ENCODE data around the gene ETFA. TPM values are rescaled to one million over a fixed set of nuclear protein-coding genes. Genes with fewer than 3 reads are reported as not detected.

Gene ETFA
- total and polyA plus RNA-seq, 4 experiments from 2014 or later = 47.7 to 106 (median 76.5) TPM

DNA sequence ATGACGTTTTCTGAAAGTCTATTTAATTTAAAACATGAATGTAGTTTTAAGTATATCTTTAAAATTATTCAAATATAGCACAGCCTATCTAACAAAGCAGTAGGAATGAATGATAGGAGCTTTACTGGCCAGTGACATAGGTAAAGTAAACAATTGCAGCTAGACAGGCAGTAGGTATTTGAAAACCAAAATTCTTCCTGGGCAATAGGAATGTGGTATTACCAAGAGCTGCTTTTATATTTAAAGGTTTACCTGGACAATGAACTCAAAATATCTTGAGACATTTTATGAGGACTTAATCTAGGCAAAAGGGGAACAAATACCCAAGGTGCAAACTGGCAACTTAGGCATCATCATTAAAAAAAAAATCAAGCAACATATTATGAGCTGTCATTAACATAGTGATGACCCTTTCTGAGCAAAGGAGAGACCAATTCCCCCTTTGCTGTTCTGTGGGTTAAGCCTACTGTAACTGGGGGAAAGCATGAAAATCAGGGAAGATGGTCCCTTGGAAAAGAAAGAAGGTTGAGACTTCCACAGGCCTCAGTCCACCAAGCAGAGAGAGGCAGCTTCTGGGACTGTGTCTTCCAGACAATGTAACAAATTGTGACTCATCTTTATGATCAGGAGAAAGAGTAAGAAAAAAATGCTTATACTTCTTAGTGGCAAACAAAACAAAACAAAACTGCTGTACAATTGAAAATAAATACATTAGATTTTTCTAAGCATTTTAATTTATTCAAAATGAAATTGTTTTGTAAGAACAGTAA is 38.2 kb upstream of the ETFA start:
- H3K36me3 ChIP-seq (ENCODE audit: insufficient read depth, low read length) = no peaks in the 10 kb centered on the region
- Mint-ChIP-seq H3K27me3 (peaks cover 19 to 23% of the 10 kb centered on the region in 2 donors), H3K4me3 (no peak overlapping the region), H3K27ac (peak overlapping the region in 1 of 7 donors; percentile 20), H3K9me3 (peaks cover 0 to 8% (median 0%) of the 10 kb centered on the region in 8 donors), H3K36me3 (peaks cover 7 to 32% of the 10 kb centered on the region in 2 donors), H3K4me1 (peaks cover 6 to 16% (median 7%) of the 10 kb centered on the region in 4 donors)
- H3K4me1 ChIP-seq (ENCODE audit: insufficient read depth, low read length) = peaks cover 16% of the 10 kb centered on the region
- intact Hi-C loops (cut with micrococcal nuclease) = no loop called here
- CTCF ChIA-PET (ENCODE audit: partially characterized antibody) = no interaction called here
- DNase-seq = no peak
- no peak overlapping the region for H3K27ac ChIP-seq (ENCODE audit: low read depth, low read length)
- no peaks in the 10 kb centered on the region for H3K9me3 ChIP-seq (ENCODE audit: control insufficient read depth in 1 of 2, low read length in 2 of 2)
- no peak overlapping the region for H3K4me3 ChIP-seq (ENCODE audit: low read length in 2 of 2)
- POLR2A ChIA-PET (ENCODE audit: partially characterized antibody) = interaction anchor here (0.9 kb wide), 1 partner anchor 14 kb away, joined by 3 read pairs; no protein-coding TSS in a partner anchor
- H3K27me3 ChIP-seq (ENCODE audit: insufficient read depth, low read length) = peaks cover 33% of the 10 kb centered on the region

DNA sequence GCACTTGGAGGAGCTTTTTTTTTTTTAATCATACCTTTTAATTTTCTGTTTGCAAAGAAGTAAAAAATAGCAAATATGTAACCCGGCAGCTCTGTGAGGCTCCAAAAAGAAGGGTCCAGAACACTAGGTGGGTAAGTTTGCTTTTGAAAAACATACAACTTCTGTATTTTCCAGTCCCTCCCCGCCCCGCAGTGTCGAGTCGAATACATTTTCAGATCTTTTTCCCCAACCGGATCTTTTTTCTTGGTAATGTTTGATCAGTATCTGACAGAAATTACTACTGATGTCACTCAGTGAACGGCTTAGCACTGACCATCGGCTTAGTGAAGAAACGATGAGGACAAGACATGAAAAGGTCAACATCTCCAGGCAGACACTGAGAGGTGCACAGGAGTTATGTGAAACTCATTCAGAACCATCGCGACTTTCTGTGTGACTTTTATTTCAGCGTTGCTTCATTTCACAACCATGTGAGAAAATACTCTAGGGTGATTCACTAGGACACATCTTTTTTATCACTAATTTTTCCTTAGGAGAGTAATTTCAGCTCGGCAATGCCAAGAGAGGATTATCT is 36.3 kb upstream of the ETFA start:
- Mint-ChIP-seq H3K27me3 (peaks cover 32 to 36% of the 10 kb centered on the region in 2 donors), H3K27ac (no peak overlapping the region), H3K4me3 (peak overlapping the region in 2 of 8 donors; percentile 15 to 27), H3K9me3 (peaks cover 0 to 8% (median 3%) of the 10 kb centered on the region in 8 donors), H3K36me3 (peaks cover 7 to 32% of the 10 kb centered on the region in 2 donors), H3K4me1 (peaks cover 7 to 24% (median 10%) of the 10 kb centered on the region in 4 donors)
- Histone ChIP-seq H3K36me3 (ENCODE audit: insufficient read depth, low read length) (no peaks in the 10 kb centered on the region), H3K4me3 (ENCODE audit: low read length in 2 of 2) (no peak overlapping the region), H3K9me3 (ENCODE audit: control insufficient read depth in 1 of 2, low read length in 2 of 2) (no peaks in the 10 kb centered on the region), H3K4me1 (ENCODE audit: insufficient read depth, low read length) (peaks cover 25% of the 10 kb centered on the region), H3K27ac (ENCODE audit: low read depth, low read length) (no peak overlapping the region), H3K27me3 (ENCODE audit: insufficient read depth, low read length) (peaks cover 46% of the 10 kb centered on the region)
- POLR2A ChIA-PET (ENCODE audit: partially characterized antibody) = no interaction called here
- no peak for DNase-seq
- CTCF ChIA-PET (ENCODE audit: partially characterized antibody) = interaction anchor here (1.8 kb wide), 1 partner anchor 13 kb away, joined by 7 read pairs; no protein-coding TSS in a partner anchor
- intact Hi-C loops (cut with micrococcal nuclease) = no loop called here

DNA sequence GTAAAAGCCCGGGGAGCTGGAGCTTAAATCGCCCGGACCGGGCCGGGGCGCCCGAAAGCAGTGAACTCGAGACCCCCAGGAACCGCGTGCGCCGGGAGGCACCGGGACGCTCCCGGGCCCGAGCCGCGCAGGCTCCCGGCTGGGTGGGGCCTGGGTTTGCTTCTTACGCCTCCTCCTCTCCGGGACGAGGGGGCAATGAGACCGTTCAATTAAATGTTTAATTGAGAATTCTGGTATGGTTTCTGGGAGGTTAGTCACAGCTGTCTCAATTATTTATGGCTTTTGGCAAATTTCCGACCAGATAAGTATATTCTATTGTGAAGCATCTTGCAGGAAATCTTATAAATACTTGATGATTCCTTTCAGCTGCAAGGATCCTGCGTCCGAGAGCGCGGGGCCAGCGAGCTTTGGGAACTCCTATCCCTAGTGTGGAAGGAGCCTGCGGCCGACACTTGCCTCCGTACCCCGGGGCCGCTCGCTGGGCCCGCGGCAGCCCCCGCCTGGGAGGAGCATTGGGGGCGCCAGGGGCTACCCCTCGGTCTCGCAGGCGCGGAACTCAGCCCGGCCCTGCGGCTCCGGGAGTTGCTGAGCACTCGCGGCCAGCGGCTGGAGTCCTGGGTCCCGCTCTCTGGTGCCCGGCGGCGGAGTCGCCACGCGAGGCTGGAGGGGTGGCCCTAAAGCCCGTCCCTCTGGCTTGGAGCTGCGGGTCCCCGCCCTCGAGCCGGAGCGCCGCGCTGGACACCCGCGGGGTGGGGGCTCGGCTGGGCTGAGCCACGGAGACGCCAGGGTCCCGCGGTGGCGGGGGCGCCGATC is 35.6 kb upstream of the ETFA start:
- Histone ChIP-seq H3K4me1 (ENCODE audit: insufficient read depth, low read length) (peaks cover 32% of the 10 kb centered on the region), H3K27me3 (ENCODE audit: insufficient read depth, low read length) (peaks cover 48% of the 10 kb centered on the region), H3K27ac (ENCODE audit: low read depth, low read length) (no peak overlapping the region), H3K9me3 (ENCODE audit: control insufficient read depth in 1 of 2, low read length in 2 of 2) (no peaks in the 10 kb centered on the region), H3K4me3 (ENCODE audit: low read length in 2 of 2) (peak overlapping the region in 1 of 2 donors; percentile 37), H3K36me3 (ENCODE audit: insufficient read depth, low read length) (no peaks in the 10 kb centered on the region)
- ChIA-PET CTCF (ENCODE audit: partially characterized antibody) (interaction anchor here (1.8 kb wide), 1 partner anchor 13 kb away, joined by 7 read pairs; no protein-coding TSS in a partner anchor), POLR2A (ENCODE audit: partially characterized antibody) (interaction anchor here (0.8 kb wide), 1 partner anchor 10 kb away, joined by 3 read pairs; no protein-coding TSS in a partner anchor)
- Mint-ChIP-seq H3K4me3 (peak overlapping the region in 5 of 8 donors; percentile 41 to 70 (median 61)), H3K36me3 (peaks cover 8 to 29% of the 10 kb centered on the region in 2 donors), H3K4me1 (peaks cover 12 to 29% (median 13%) of the 10 kb centered on the region in 4 donors), H3K27me3 (peaks cover 36 to 40% of the 10 kb centered on the region in 2 donors), H3K9me3 (peaks cover 0 to 8% (median 4%) of the 10 kb centered on the region in 8 donors), H3K27ac (no peak overlapping the region)
- intact Hi-C loops (cut with micrococcal nuclease) = no loop called here
- no peak for DNase-seq

DNA sequence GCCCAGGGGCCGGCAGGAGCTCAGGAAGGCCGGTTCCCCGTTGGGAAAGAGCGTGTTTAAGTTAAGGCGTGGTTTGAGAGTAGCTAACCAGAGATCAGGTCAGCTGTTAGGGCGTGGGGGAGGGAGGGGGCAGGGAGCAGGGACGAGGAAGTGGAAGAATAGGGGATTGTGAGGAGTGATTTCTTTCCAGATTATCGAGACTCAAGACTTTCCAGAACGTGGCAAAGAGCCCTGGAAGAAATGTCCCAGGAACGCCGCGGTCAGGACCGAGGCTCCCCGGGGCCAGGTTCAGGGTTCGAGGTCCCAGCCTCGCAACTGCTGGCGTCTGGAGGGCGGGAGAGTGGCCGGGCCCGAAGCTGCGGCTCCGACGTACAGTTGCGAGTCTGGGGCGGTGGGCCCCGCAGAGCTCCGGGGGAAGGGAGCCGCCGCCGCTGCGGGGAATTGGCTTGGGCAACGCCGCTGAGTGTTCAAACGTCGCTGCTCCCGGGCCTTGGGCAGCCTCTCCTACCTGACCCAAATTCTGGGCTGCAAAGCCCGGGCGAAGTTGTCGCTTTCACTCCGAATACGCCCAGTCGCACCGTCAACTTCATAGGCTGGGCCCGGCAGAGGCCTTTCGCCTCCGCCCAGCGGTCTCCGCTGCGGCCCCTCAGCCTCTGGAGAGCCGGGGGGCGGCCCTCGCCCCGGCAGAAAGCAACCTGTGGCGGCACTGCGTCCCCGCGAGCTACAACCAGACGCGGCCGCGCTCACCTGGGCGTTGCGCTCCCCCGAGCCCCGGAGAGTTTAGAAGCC is 34.8 kb upstream of the ETFA start:
- H3K9me3 ChIP-seq (ENCODE audit: control insufficient read depth in 1 of 2, low read length in 2 of 2) = no peaks in the 10 kb centered on the region
- no peak overlapping the region for H3K27ac Mint-ChIP-seq
- H3K4me1 Mint-ChIP-seq = peaks cover 17 to 37% (median 18%) of the 10 kb centered on the region in 4 donors
- peaks cover 40% of the 10 kb centered on the region for H3K4me1 ChIP-seq (ENCODE audit: insufficient read depth, low read length)
- H3K4me3 Mint-ChIP-seq = peak overlapping the region in 7 of 8 donors; percentile 49 to 86 (median 67)
- peaks cover 48% of the 10 kb centered on the region for H3K27me3 ChIP-seq (ENCODE audit: insufficient read depth, low read length)
- DNase-seq = peak in 1 of 5 donors; percentile 39
- ChIA-PET POLR2A (ENCODE audit: partially characterized antibody) (interaction anchor here (0.8 to 1.9 kb wide), 2 partner anchors 10 to 11 kb away, joined by 3 to 7 read pairs; partner anchors contain the start of gene ISL2), CTCF (ENCODE audit: partially characterized antibody) (interaction anchor here (1.8 kb wide), 1 partner anchor 12 kb away, joined by 7 read pairs; no protein-coding TSS in a partner anchor)
- intact Hi-C loops (cut with micrococcal nuclease) = loop anchor here (2.0 kb wide), 1 partner anchor 35 kb away; the partner anchor contains the start of gene ETFA
- peaks cover 0 to 12% (median 4%) of the 10 kb centered on the region in 8 donors for H3K9me3 Mint-ChIP-seq
- H3K36me3 ChIP-seq (ENCODE audit: insufficient read depth, low read length) = no peaks in the 10 kb centered on the region
- H3K36me3 Mint-ChIP-seq = peaks cover 10 to 29% of the 10 kb centered on the region in 2 donors
- H3K27ac ChIP-seq (ENCODE audit: low read depth, low read length) = no peak overlapping the region
- peaks cover 41 to 45% of the 10 kb centered on the region in 2 donors for H3K27me3 Mint-ChIP-seq
- H3K4me3 ChIP-seq (ENCODE audit: low read length in 2 of 2) = peak overlapping the region in 1 of 2 donors; percentile 37

DNA sequence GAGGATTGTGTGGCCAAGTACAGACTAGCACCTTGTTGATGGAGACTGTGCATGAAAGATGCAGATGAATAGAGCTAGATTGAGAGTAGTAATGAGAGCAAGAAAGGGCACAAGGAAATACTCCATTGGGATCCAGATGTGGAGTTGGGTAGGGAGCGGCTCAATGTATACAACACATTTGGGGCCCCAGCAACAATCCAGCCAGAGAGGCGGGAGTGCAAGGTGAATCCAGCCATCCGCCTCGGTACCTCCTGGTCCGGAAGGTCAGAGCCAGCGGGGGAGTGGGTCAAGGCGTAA is 34.3 kb upstream of the ETFA start:
- Mint-ChIP-seq H3K27ac (no peak overlapping the region), H3K4me1 (peaks cover 19 to 42% (median 21%) of the 10 kb centered on the region in 4 donors), H3K9me3 (peaks cover 0 to 14% (median 4%) of the 10 kb centered on the region in 8 donors), H3K4me3 (peak overlapping the region; percentile 4 to 86 (median 66)), H3K27me3 (peaks cover 46 to 49% of the 10 kb centered on the region in 2 donors), H3K36me3 (peaks cover 10 to 26% of the 10 kb centered on the region in 2 donors)
- Histone ChIP-seq H3K4me3 (ENCODE audit: low read length in 2 of 2) (peak overlapping the region in 1 of 2 donors; percentile 37), H3K4me1 (ENCODE audit: insufficient read depth, low read length) (peaks cover 46% of the 10 kb centered on the region), H3K27me3 (ENCODE audit: insufficient read depth, low read length) (peaks cover 53% of the 10 kb centered on the region), H3K36me3 (ENCODE audit: insufficient read depth, low read length) (no peaks in the 10 kb centered on the region), H3K27ac (ENCODE audit: low read depth, low read length) (no peak overlapping the region), H3K9me3 (ENCODE audit: control insufficient read depth in 1 of 2, low read length in 2 of 2) (no peaks in the 10 kb centered on the region)
- no peak for DNase-seq
- intact Hi-C loops (cut with micrococcal nuclease) = loop anchor here (2.0 kb wide), 1 partner anchor 35 kb away; the partner anchor contains the start of gene ETFA
- CTCF ChIA-PET (ENCODE audit: partially characterized antibody) = no interaction called here
- POLR2A ChIA-PET (ENCODE audit: partially characterized antibody) = interaction anchor here (0.8 to 1.9 kb wide), 2 partner anchors 10 to 11 kb away, joined by 3 to 7 read pairs; partner anchors contain the start of gene ISL2

DNA sequence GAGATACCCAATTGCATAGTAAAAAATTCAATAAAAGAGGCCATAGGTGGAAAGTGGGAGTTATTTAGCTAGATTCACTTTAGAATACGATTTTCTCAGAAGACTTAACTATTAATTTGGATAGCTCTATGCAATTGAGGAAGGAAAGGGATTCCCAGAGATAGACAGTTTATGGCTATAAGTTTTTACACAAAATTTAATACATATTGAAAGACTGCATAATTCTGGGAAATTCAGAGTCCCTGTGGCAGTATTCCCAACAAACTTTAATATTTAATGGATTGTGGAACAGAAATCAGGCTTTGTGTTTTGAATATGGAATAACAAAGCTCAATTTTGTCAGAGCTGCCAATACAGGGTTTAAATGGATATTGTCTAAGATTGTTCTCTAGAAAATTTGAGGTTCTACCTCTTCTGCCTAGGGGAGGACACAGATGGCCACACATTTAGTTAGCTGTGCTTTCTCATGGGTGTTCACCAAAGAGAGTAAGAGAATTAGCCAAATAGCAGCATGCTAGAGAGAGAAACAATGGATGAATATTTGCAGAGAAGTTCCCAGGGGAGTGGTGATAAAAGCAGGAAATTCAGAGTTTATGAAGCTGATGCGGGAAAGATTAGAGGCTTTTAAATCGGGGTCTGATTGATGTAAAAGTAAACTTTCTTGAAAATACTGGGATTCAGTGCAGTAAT is 33.8 kb upstream of the ETFA start:
- DNase-seq = peak in 1 of 5 donors; percentile 6
- no peak overlapping the region for H3K27ac ChIP-seq (ENCODE audit: low read depth, low read length)
- Mint-ChIP-seq H3K36me3 (peaks cover 10 to 21% of the 10 kb centered on the region in 2 donors), H3K27ac (peak overlapping the region in 2 of 7 donors; percentile 31 to 46), H3K27me3 (peaks cover 49 to 51% of the 10 kb centered on the region in 2 donors), H3K4me3 (peak overlapping the region; percentile 4 to 86 (median 66)), H3K9me3 (peaks cover 0 to 14% (median 4%) of the 10 kb centered on the region in 8 donors), H3K4me1 (peaks cover 21 to 47% (median 25%) of the 10 kb centered on the region in 4 donors)
- peaks cover 58% of the 10 kb centered on the region for H3K27me3 ChIP-seq (ENCODE audit: insufficient read depth, low read length)
- POLR2A ChIA-PET (ENCODE audit: partially characterized antibody) = interaction anchor here (0.9 to 1.9 kb wide), 2 partner anchors 9 to 650 kb away, joined by 3 to 7 read pairs; partner anchors contain the start of genes ISL2 and PSTPIP1
- no peaks in the 10 kb centered on the region for H3K36me3 ChIP-seq (ENCODE audit: insufficient read depth, low read length)
- no peak overlapping the region for H3K4me3 ChIP-seq (ENCODE audit: low read length in 2 of 2)
- intact Hi-C loops (cut with micrococcal nuclease) = loop anchor here (2.0 kb wide), 1 partner anchor 34 kb away; the partner anchor contains the start of gene ETFA
- peaks cover 51% of the 10 kb centered on the region for H3K4me1 ChIP-seq (ENCODE audit: insufficient read depth, low read length)
- CTCF ChIA-PET (ENCODE audit: partially characterized antibody) = no interaction called here
- H3K9me3 ChIP-seq (ENCODE audit: control insufficient read depth in 1 of 2, low read length in 2 of 2) = no peaks in the 10 kb centered on the region

All from CD4-positive, alpha-beta memory T cell (primary cell).